Activated T-helper 17 cell treated with anti-CD3 and anti-CD28 coated beads, Interleukin-2, amount 50 U/mL, for 72 hours (primary cell): ENCODE data around the gene MMP19. TPM values are rescaled to one million over a fixed set of nuclear protein-coding genes. Genes with fewer than 3 reads are reported as not detected.
A peak's percentile ranks its signal among the peaks of the same experiment; 100 is the strongest.
"Not testable (repeated sequence)": the region's sequence is repeated elsewhere in the genome, so short reads cannot be mapped to it uniquely, and the experiment has no call there.

ENCODE experiments used
- ATAC-seq: fragments of 150-1000 bp; cut with Tn5 transposase; replicated peaks from 2 replicates; pipeline ENCODE4 v1.10.0; 2021; ENCODE audit warnings: mild to moderate bottlenecking, moderate library complexity
- H3K27ac Mint-ChIP-seq: one replicate; pipeline ENCODE4 v1.8.0; 2022; ENCODE audit warnings: mixed read lengths
- H3K27me3 Mint-ChIP-seq: one replicate; pipeline ENCODE4 v1.8.0; 2022; ENCODE audit warnings: mixed read lengths
- H3K36me3 Mint-ChIP-seq: one replicate; pipeline ENCODE4 v1.8.0; 2022; ENCODE audit warnings: low read depth, mild to moderate bottlenecking, mixed read lengths
- H3K4me1 Mint-ChIP-seq: one replicate; pipeline ENCODE4 v1.8.0; 2022; ENCODE audit warnings: mixed read lengths
- H3K4me3 Mint-ChIP-seq: one replicate; pipeline ENCODE4 v1.8.0; 2022; ENCODE audit warnings: mild to moderate bottlenecking, mixed read lengths
- H3K9me3 Mint-ChIP-seq: one replicate; pipeline ENCODE4 v1.8.0; 2022; ENCODE audit warnings: mixed read lengths
- total RNA-seq, 2 donors: library from RNA; stranded (reverse); gene quantifications; one replicate each; pipeline ENCODE4 v1.2.3, GENCODE V29; 2022

The MMP19 gene
- total RNA-seq: not detected

GRCh38 chr12:55842681-55843429 is at the start of gene MMP19:
Gene MMP19 (minus strand): TSS chr12:55842936. CDS start chr12:55842830, 106 bp downstream.
- ATAC-seq: no peak

GRCh38 chr12:55891310-55891709 is 48.6 kb upstream of the MMP19 start:
- no peak for ATAC-seq
- H3K36me3 Mint-ChIP-seq: no peaks in the 10 kb centered on the region
- H3K27ac Mint-ChIP-seq: no peak overlapping the region
- no peak overlapping the region for H3K4me3 Mint-ChIP-seq
- H3K4me1 Mint-ChIP-seq: no peaks in the 10 kb centered on the region
- H3K9me3 Mint-ChIP-seq: no peaks in the 10 kb centered on the region
- no peaks in the 10 kb centered on the region for H3K27me3 Mint-ChIP-seq

More at GRCh38 chr12:55842681-55843429, at the start of gene MMP19:
- Mint-ChIP-seq H3K4me1 (peaks cover 8% of the 10 kb centered on the region), H3K9me3 (no peaks in the 10 kb centered on the region), H3K27me3 (no peaks in the 10 kb centered on the region), H3K27ac (peak within 1 kb of the TSS; percentile 66), H3K36me3 (no peaks in the 10 kb centered on the region), H3K4me3 (no peak within 1 kb of the TSS)

GRCh38 chr12:55885113-55885512 is 42.4 kb upstream of the MMP19 start:
- H3K27me3 Mint-ChIP-seq: no peaks in the 10 kb centered on the region
- H3K4me1 Mint-ChIP-seq: no peaks in the 10 kb centered on the region
- no peak overlapping the region for H3K27ac Mint-ChIP-seq
- no peak overlapping the region for H3K4me3 Mint-ChIP-seq
- no peaks in the 10 kb centered on the region for H3K9me3 Mint-ChIP-seq
- H3K36me3 Mint-ChIP-seq: no peaks in the 10 kb centered on the region
- no peak for ATAC-seq

GRCh38 chr12:55877824-55878223 is 35.1 kb upstream of the MMP19 start:
- Mint-ChIP-seq H3K27ac (no peak overlapping the region), H3K4me1 (no peaks in the 10 kb centered on the region), H3K4me3 (no peak overlapping the region), H3K9me3 (peaks cover 8% of the 10 kb centered on the region), H3K36me3 (no peaks in the 10 kb centered on the region), H3K27me3 (no peaks in the 10 kb centered on the region)
- ATAC-seq: no peak

GRCh38 chr12:55875704-55876467 is 33.1 kb upstream of the MMP19 start:
- no peak overlapping the region for H3K27ac Mint-ChIP-seq
- ATAC-seq: no peak
- H3K27me3 Mint-ChIP-seq: no peaks in the 10 kb centered on the region
- no peaks in the 10 kb centered on the region for H3K36me3 Mint-ChIP-seq
- H3K9me3 Mint-ChIP-seq: peaks cover 8% of the 10 kb centered on the region
- H3K4me3 Mint-ChIP-seq: no peak overlapping the region
- H3K4me1 Mint-ChIP-seq: no peaks in the 10 kb centered on the region

- no peak for ATAC-seq
- no peak overlapping the region for H3K27ac Mint-ChIP-seq
- no peak overlapping the region for H3K4me3 Mint-ChIP-seq
- peaks cover 8% of the 10 kb centered on the region for H3K9me3 Mint-ChIP-seq
- H3K36me3 Mint-ChIP-seq: no peaks in the 10 kb centered on the region
- no peaks in the 10 kb centered on the region for H3K27me3 Mint-ChIP-seq
- H3K4me1 Mint-ChIP-seq: no peaks in the 10 kb centered on the region
These were observed 31.7 kb upstream of the MMP19 start for GRCh38 chr12:55874443-55874842.

GRCh38 chr12:55866454-55867004 is 23.8 kb upstream of the MMP19 start:
- H3K27ac Mint-ChIP-seq, H3K9me3 Mint-ChIP-seq, ATAC-seq, H3K27me3 Mint-ChIP-seq, H3K4me1 Mint-ChIP-seq, H3K4me3 Mint-ChIP-seq, H3K36me3 Mint-ChIP-seq: not testable (repeated sequence)

GRCh38 chr12:55865327-55865726 is 22.6 kb upstream of the MMP19 start:
- Mint-ChIP-seq H3K4me1 (no peaks in the 10 kb centered on the region), H3K4me3 (no peak overlapping the region), H3K27ac (no peak overlapping the region), H3K27me3 (no peaks in the 10 kb centered on the region), H3K9me3 (peaks cover 3% of the 10 kb centered on the region), H3K36me3 (no peaks in the 10 kb centered on the region)
- ATAC-seq: no peak

- H3K27me3 Mint-ChIP-seq, H3K27ac Mint-ChIP-seq, H3K9me3 Mint-ChIP-seq, H3K4me3 Mint-ChIP-seq, ATAC-seq, H3K4me1 Mint-ChIP-seq, H3K36me3 Mint-ChIP-seq: not testable (repeated sequence)
These were observed 20.2 kb upstream of the MMP19 start for GRCh38 chr12:55862931-55863330.

GRCh38 chr12:55862286-55862685 is 19.6 kb upstream of the MMP19 start:
- no peak overlapping the region for H3K27ac Mint-ChIP-seq
- no peaks in the 10 kb centered on the region for H3K4me1 Mint-ChIP-seq
- H3K36me3 Mint-ChIP-seq: no peaks in the 10 kb centered on the region
- no peak for ATAC-seq
- no peaks in the 10 kb centered on the region for H3K27me3 Mint-ChIP-seq
- no peak overlapping the region for H3K4me3 Mint-ChIP-seq
- peaks cover 3% of the 10 kb centered on the region for H3K9me3 Mint-ChIP-seq

- no peak overlapping the region for H3K4me3 Mint-ChIP-seq
- H3K27ac Mint-ChIP-seq: no peak overlapping the region
- no peaks in the 10 kb centered on the region for H3K27me3 Mint-ChIP-seq
- H3K36me3 Mint-ChIP-seq: no peaks in the 10 kb centered on the region
- no peak for ATAC-seq
- H3K9me3 Mint-ChIP-seq: peaks cover 3% of the 10 kb centered on the region
- no peaks in the 10 kb centered on the region for H3K4me1 Mint-ChIP-seq
These were observed 19.1 kb upstream of the MMP19 start for GRCh38 chr12:55861871-55862270.

- H3K36me3 Mint-ChIP-seq: no peaks in the 10 kb centered on the region
- no peaks in the 10 kb centered on the region for H3K4me1 Mint-ChIP-seq
- no peak overlapping the region for H3K4me3 Mint-ChIP-seq
- no peak overlapping the region for H3K27ac Mint-ChIP-seq
- H3K27me3 Mint-ChIP-seq: no peaks in the 10 kb centered on the region
- H3K9me3 Mint-ChIP-seq: peaks cover 3% of the 10 kb centered on the region
- ATAC-seq: no peak
These were observed 18.7 kb upstream of the MMP19 start for GRCh38 chr12:55861396-55861795.

GRCh38 chr12:55852740-55853139 is 10.0 kb upstream of the MMP19 start:
- Mint-ChIP-seq H3K4me3 (no peak overlapping the region), H3K27ac (no peak overlapping the region)

GRCh38 chr12:55850893-55851292 is 8.2 kb upstream of the MMP19 start:
- H3K27me3 Mint-ChIP-seq: peaks cover 14% of the 10 kb centered on the region
- no peaks in the 10 kb centered on the region for H3K36me3 Mint-ChIP-seq
- no peaks in the 10 kb centered on the region for H3K9me3 Mint-ChIP-seq
- peaks cover 9% of the 10 kb centered on the region for H3K4me1 Mint-ChIP-seq
- H3K4me3 Mint-ChIP-seq: no peak overlapping the region
- no peak for ATAC-seq
- H3K27ac Mint-ChIP-seq: no peak overlapping the region

More at GRCh38 chr12:55852740-55853139, 10.0 kb upstream of the MMP19 start:
- no peak for ATAC-seq
- H3K27me3 Mint-ChIP-seq: peaks cover 14% of the 10 kb centered on the region
- no peaks in the 10 kb centered on the region for H3K9me3 Mint-ChIP-seq
- H3K36me3 Mint-ChIP-seq: no peaks in the 10 kb centered on the region
- peaks cover 2% of the 10 kb centered on the region for H3K4me1 Mint-ChIP-seq

- H3K4me1 Mint-ChIP-seq: peaks cover 9% of the 10 kb centered on the region
- ATAC-seq: no peak
- H3K4me3 Mint-ChIP-seq: no peak overlapping the region
- H3K27ac Mint-ChIP-seq: no peak overlapping the region
- no peaks in the 10 kb centered on the region for H3K36me3 Mint-ChIP-seq
- no peaks in the 10 kb centered on the region for H3K9me3 Mint-ChIP-seq
- H3K27me3 Mint-ChIP-seq: peaks cover 14% of the 10 kb centered on the region
These were observed 7.7 kb upstream of the MMP19 start for GRCh38 chr12:55850401-55850800.
